Measurements from ENCODE around the gene EDEM3. TPM values are rescaled to one million over a fixed set of nuclear protein-coding genes. Genes with fewer than 3 reads are reported as not detected.

The EDEM3 gene
- total RNA-seq, 2 donors from 2014 or later, result 37.9 to 49.4 TPM

DNA sequence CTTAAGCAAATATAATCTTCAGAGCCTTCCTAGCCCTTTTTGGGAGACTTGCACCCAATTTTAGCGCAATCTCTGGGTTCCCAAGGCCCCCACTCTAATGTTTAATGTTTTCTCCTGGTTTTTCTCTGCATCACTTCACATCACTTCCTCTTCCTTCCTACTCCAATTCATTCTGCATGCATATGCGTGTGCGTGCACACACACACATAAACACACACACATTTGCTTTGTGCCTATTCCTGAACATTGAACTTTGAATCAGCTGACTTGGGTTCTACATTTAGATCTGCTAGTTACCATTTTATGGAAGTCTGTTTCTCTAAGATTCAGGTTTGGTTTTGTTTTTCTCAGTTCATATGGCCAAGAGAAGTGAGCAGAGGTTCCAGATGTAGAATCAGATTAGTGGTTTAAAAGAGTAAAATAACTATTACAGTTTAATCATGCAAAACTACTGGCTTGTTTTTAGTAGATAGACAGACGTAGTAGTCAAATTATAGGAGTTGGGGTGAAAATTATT is 7.4 kb upstream of the EDEM3 start:
- Histone ChIP-seq H3K9me3 (no peaks in the 10 kb centered on the region), H3K36me3 (replicated peaks in 1 of 2; ENCODE audit: insufficient read depth in 1 of 2, low read depth in 2 of 2) (no peaks in the 10 kb centered on the region), H3K4me3 (no peak overlapping the region), H3K27me3 (no peaks in the 10 kb centered on the region), H3K27ac (peak overlapping the region in 1 of 4 donors; percentile 7), H3K4me1 (peaks cover 57% of the 10 kb centered on the region)
- 57 to 62% methylated on average over 4 of the region's 4 CpGs for WGBS, 2 donors
- intact Hi-C loops (cut with DNase I), result no loop called here
- TF ChIP-seq POLR2A (IDR thresholded peaks at IDR 0.05), result no peak
- TF ChIP-seq, protein P1, sequence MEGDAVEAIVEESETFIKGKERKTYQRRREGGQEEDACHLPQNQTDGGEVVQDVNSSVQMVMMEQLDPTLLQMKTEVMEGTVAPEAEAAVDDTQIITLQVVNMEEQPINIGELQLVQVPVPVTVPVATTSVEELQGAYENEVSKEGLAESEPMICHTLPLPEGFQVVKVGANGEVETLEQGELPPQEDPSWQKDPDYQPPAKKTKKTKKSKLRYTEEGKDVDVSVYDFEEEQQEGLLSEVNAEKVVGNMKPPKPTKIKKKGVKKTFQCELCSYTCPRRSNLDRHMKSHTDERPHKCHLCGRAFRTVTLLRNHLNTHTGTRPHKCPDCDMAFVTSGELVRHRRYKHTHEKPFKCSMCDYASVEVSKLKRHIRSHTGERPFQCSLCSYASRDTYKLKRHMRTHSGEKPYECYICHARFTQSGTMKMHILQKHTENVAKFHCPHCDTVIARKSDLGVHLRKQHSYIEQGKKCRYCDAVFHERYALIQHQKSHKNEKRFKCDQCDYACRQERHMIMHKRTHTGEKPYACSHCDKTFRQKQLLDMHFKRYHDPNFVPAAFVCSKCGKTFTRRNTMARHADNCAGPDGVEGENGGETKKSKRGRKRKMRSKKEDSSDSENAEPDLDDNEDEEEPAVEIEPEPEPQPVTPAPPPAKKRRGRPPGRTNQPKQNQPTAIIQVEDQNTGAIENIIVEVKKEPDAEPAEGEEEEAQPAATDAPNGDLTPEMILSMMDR (IDR thresholded peaks at IDR 0.05), result no peak
- DNase-seq, result no peak
- ATAC-seq, result no peak

DNA sequence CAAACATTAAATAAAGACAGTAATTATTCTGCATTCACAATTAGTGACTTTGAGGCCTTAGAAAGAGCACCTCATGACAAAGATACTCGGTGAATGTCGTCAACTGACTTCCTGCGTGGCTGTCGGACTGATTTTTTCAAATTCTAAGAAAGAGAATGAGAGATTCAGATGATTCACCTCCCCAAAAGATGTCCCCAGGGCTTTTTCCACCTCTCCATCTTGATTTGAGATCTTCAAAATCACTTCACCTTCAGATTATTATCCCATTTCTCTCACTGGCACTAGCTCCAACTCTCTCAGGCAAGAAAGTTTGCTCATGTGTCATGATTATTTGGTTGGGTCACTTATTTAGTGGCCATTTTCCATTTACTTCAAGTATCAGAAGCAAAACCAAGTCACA is 5.0 kb upstream of the EDEM3 start:
- no peak for DNase-seq
- Histone ChIP-seq H3K4me1 (peaks cover 69% of the 10 kb centered on the region), H3K27ac (peak overlapping the region; percentile 16 to 100 (median 52)), H3K9me3 (no peaks in the 10 kb centered on the region), H3K36me3 (replicated peaks in 1 of 2; ENCODE audit: insufficient read depth in 1 of 2, low read depth in 2 of 2) (no peaks in the 10 kb centered on the region), H3K27me3 (no peaks in the 10 kb centered on the region), H3K4me3 (no peak overlapping the region)
- no peak for ATAC-seq
- WGBS, 2 donors, result 86 to 93% methylated on average over 4 of the region's 4 CpGs
- intact Hi-C loops (cut with DNase I), result no loop called here
- TF ChIP-seq POLR2A (IDR thresholded peaks at IDR 0.05), result no peak
- TF ChIP-seq, protein P1 (IDR thresholded peaks at IDR 0.05), result no peak

DNA sequence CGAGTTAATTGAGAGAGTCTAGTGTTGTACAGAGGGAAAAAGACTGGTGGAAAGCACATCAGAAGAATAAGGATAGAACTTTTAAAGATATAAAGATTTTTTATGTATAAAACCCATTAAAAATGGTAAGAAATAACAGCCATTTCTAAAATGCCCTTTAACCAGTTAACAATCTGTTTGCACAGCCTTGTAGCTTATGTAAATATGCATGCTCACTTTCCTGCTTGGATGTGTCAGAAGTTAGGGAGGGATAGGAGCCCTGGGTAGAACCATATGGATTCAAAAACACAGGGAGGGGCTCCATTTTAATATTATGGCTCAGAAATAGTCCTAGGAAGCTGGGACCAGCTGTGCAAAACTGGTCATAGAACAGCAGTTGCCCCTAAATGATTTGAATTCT is 4.5 kb upstream of the EDEM3 start:
- no peaks in the 10 kb centered on the region for H3K9me3 ChIP-seq
- H3K4me3 ChIP-seq, result no peak overlapping the region
- no peaks in the 10 kb centered on the region for H3K27me3 ChIP-seq
- peaks cover 64% of the 10 kb centered on the region for H3K4me1 ChIP-seq
- WGBS, 2 donors, result 36 to 37% methylated on average over 1 of the region's 1 CpG
- intact Hi-C loops (cut with DNase I), result no loop called here
- no peak for TF ChIP-seq POLR2A (IDR thresholded peaks at IDR 0.05)
- TF ChIP-seq, protein P1 (IDR thresholded peaks at IDR 0.05), result no peak
- H3K27ac ChIP-seq, result peak overlapping the region; percentile 35 to 100 (median 52)
- H3K36me3 ChIP-seq (replicated peaks in 1 of 2; ENCODE audit: insufficient read depth in 1 of 2, low read depth in 2 of 2), result no peaks in the 10 kb centered on the region
- ATAC-seq, result no peak
- peak in 1 of 4 donors; percentile 30 for DNase-seq

DNA sequence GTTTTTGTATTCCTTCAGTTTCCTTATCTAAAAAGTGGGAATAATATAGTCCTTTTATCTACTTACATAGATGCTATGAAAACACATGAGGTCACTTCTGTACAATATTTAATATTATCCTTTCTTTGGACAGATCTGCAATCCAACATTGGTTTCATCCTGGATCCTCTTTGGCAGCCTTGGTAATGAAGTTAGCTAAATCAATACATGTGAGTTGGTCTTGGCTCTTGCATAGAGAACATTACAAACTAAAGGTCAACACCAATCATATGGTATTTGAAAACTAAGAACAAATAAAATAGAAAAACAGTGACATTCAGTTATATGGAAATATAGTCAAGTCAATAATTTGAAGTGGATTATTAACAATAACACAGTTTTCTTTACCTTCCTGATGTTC is 3.2 kb upstream of the EDEM3 start:
- no peak for ATAC-seq
- Histone ChIP-seq H3K4me1 (peaks cover 67% of the 10 kb centered on the region), H3K4me3 (no peak overlapping the region), H3K9me3 (no peaks in the 10 kb centered on the region), H3K36me3 (replicated peaks in 1 of 2; ENCODE audit: insufficient read depth in 1 of 2, low read depth in 2 of 2) (no peaks in the 10 kb centered on the region), H3K27me3 (no peaks in the 10 kb centered on the region), H3K27ac (peak overlapping the region in 3 of 4 donors; percentile 35 to 100 (median 45))
- DNase-seq, result no peak
- TF ChIP-seq POLR2A (IDR thresholded peaks at IDR 0.05), result no peak
- TF ChIP-seq, protein P1 (IDR thresholded peaks at IDR 0.05), result no peak
- intact Hi-C loops (cut with DNase I), result no loop called here

DNA sequence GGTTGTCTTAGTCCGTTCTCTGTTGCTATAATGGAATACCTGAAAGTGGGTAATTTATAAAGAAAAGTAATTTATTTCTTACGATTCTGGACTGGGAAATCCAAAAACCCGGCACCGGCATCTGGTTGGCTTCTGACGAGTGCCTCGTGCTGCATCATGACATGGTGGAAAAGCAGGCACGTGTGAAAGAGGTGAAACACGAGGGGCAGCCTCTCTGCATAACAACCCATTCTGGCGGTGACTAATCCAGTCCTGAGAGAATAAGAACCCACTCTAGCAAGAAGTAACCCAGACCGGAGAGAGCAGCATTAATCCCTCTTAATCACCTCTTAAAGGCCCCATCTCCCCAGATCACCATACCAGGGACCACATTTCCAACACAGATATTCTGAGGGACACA is 2.7 kb upstream of the EDEM3 start:
- H3K27me3 ChIP-seq, result no peaks in the 10 kb centered on the region
- DNase-seq (no peak), ATAC-seq (no peak)
- 91% methylated on average over 10 of the region's 10 CpGs for WGBS, 2 donors
- TF ChIP-seq POLR2A (IDR thresholded peaks at IDR 0.05), result no peak
- TF ChIP-seq, protein P1 (IDR thresholded peaks at IDR 0.05), result no peak
- peaks cover 67% of the 10 kb centered on the region for H3K4me1 ChIP-seq
- no peaks in the 10 kb centered on the region for H3K9me3 ChIP-seq
- H3K4me3 ChIP-seq, result no peak overlapping the region
- intact Hi-C loops (cut with DNase I), result no loop called here
- peak overlapping the region in 1 of 4 donors; percentile 100 for H3K27ac ChIP-seq
- H3K36me3 ChIP-seq (replicated peaks in 1 of 2; ENCODE audit: insufficient read depth in 1 of 2, low read depth in 2 of 2), result no peaks in the 10 kb centered on the region
